Measurements from ENCODE around the gene FNIP1.
"Not testable (repeated sequence)": the region's sequence is repeated elsewhere in the genome, so short reads cannot be mapped to it uniquely, and the experiment has no call there.

DNA sequence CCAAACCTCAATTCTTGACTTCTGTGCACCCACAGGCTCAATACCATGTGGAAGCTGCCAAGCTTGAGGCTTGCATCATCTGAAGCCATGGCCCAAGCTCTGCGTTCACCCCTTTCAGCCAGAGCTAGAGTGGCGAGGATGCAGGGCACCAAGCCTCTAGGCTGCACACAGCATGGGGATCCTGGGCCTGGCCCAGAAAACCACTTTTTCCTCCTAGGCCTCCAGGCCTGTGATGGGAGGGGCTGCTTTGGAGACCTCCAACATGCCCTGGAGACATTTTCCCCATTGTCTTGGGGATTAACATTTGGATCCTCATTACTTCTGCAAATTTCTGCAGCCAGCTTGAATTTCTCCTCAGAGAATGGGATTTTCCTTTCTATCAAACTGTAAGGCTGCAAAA is 35.9 kb upstream of the FNIP1 start:
- TF ChIP-seq, protein P1, sequence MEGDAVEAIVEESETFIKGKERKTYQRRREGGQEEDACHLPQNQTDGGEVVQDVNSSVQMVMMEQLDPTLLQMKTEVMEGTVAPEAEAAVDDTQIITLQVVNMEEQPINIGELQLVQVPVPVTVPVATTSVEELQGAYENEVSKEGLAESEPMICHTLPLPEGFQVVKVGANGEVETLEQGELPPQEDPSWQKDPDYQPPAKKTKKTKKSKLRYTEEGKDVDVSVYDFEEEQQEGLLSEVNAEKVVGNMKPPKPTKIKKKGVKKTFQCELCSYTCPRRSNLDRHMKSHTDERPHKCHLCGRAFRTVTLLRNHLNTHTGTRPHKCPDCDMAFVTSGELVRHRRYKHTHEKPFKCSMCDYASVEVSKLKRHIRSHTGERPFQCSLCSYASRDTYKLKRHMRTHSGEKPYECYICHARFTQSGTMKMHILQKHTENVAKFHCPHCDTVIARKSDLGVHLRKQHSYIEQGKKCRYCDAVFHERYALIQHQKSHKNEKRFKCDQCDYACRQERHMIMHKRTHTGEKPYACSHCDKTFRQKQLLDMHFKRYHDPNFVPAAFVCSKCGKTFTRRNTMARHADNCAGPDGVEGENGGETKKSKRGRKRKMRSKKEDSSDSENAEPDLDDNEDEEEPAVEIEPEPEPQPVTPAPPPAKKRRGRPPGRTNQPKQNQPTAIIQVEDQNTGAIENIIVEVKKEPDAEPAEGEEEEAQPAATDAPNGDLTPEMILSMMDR (IDR thresholded peaks at IDR 0.05), result not testable (repeated sequence)
- TF ChIP-seq SIN3A (IDR thresholded peaks at IDR 0.05; ENCODE audit: borderline replicate concordance, low read depth, low read length); NFIC (IDR thresholded peaks at IDR 0.05; ENCODE audit: borderline replicate concordance); POLR2AphosphoS5 (IDR thresholded peaks at IDR 0.05; ENCODE audit: low read depth, low read length); EP300 (IDR thresholded peaks at IDR 0.05; ENCODE audit: borderline replicate concordance in 1 of 2, low read depth in 1 of 2, low read length in 1 of 2); RAD21 (IDR thresholded peaks at IDR 0.05; ENCODE audit: low read length); RFX5 (IDR thresholded peaks at IDR 0.05; ENCODE audit: low read length): not testable (repeated sequence)
- TF ChIP-seq, protein P2, sequence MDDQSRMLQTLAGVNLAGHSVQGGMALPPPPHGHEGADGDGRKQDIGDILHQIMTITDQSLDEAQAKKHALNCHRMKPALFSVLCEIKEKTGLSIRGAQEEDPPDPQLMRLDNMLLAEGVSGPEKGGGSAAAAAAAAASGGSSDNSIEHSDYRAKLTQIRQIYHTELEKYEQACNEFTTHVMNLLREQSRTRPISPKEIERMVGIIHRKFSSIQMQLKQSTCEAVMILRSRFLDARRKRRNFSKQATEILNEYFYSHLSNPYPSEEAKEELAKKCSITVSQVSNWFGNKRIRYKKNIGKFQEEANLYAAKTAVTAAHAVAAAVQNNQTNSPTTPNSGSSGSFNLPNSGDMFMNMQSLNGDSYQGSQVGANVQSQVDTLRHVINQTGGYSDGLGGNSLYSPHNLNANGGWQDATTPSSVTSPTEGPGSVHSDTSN (IDR thresholded peaks at IDR 0.05), result not testable (repeated sequence)
- TF ChIP-seq, protein P3, sequence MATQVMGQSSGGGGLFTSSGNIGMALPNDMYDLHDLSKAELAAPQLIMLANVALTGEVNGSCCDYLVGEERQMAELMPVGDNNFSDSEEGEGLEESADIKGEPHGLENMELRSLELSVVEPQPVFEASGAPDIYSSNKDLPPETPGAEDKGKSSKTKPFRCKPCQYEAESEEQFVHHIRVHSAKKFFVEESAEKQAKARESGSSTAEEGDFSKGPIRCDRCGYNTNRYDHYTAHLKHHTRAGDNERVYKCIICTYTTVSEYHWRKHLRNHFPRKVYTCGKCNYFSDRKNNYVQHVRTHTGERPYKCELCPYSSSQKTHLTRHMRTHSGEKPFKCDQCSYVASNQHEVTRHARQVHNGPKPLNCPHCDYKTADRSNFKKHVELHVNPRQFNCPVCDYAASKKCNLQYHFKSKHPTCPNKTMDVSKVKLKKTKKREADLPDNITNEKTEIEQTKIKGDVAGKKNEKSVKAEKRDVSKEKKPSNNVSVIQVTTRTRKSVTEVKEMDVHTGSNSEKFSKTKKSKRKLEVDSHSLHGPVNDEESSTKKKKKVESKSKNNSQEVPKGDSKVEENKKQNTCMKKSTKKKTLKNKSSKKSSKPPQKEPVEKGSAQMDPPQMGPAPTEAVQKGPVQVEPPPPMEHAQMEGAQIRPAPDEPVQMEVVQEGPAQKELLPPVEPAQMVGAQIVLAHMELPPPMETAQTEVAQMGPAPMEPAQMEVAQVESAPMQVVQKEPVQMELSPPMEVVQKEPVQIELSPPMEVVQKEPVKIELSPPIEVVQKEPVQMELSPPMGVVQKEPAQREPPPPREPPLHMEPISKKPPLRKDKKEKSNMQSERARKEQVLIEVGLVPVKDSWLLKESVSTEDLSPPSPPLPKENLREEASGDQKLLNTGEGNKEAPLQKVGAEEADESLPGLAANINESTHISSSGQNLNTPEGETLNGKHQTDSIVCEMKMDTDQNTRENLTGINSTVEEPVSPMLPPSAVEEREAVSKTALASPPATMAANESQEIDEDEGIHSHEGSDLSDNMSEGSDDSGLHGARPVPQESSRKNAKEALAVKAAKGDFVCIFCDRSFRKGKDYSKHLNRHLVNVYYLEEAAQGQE (IDR thresholded peaks at IDR 0.05; ENCODE audit: low read depth, low read length), result not testable (repeated sequence)
